ENCODE measurements around the gene SHISAL1.

The SHISAL1 gene

GRCh38 chr22:44199866-44200265 is 112.9 kb downstream of the SHISAL1 start:
- Histone ChIP-seq H3K4me3 (ENCODE audit: low read depth, low read length) (no peak overlapping the region), H3K4ac (ENCODE audit: low read depth, low read length) (no peak overlapping the region), H4K12ac (ENCODE audit: low read depth, low read length) (no peak overlapping the region), H2BK120ac (ENCODE audit: insufficient read depth, low read length, poor library complexity) (no peak overlapping the region), H3K4me1 (ENCODE audit: control insufficient read depth in 1 of 2, insufficient read depth in 2 of 2, low read length in 2 of 2) (no peaks in the 10 kb centered on the region), H3K14ac (ENCODE audit: low read length) (no peak overlapping the region), H3K9me3 (ENCODE audit: insufficient read depth, low read depth, low read length) (no peaks in the 10 kb centered on the region), H2AK5ac (ENCODE audit: low read length) (no peak overlapping the region), H4K8ac (ENCODE audit: low read depth, low read length) (no peak overlapping the region), H3K4me2 (ENCODE audit: low read length) (no peak overlapping the region), H4K91ac (ENCODE audit: low read depth, low read length) (no peak overlapping the region), H3K79me1 (ENCODE audit: low read length) (no peaks in the 10 kb centered on the region), H3K27me3 (ENCODE audit: insufficient read depth, low read length) (no peaks in the 10 kb centered on the region), H3K9ac (ENCODE audit: low read length) (no peak overlapping the region), H2BK12ac (ENCODE audit: low read length) (no peak overlapping the region), H3K18ac (ENCODE audit: low read length) (no peak overlapping the region), H3K23ac (ENCODE audit: low read length) (no peak overlapping the region), H3K36me3 (ENCODE audit: control insufficient read depth in 1 of 2, insufficient read depth in 2 of 2, low read length in 2 of 2) (no peaks in the 10 kb centered on the region), H2AFZ (ENCODE audit: insufficient read depth, low read length, poor library complexity) (no peak overlapping the region), H3K27ac (ENCODE audit: low read depth, low read length) (no peak overlapping the region), H2BK5ac (ENCODE audit: low read depth, low read length, poor library complexity) (no peak overlapping the region), H3K79me2 (ENCODE audit: control insufficient read depth, insufficient read depth, low read length, poor library complexity) (no peaks in the 10 kb centered on the region)
- no CpG with 5 or more reads among the region's 5 CpGs for WGBS (ENCODE audit: extremely low coverage, insufficient coverage, insufficient read length)
- no peak for DNase-seq

- no CpG with 5 or more reads among the region's 2 CpGs for WGBS (ENCODE audit: extremely low coverage, insufficient coverage, insufficient read length)
- H4K12ac ChIP-seq (ENCODE audit: low read depth, low read length): no peak overlapping the region
Measured at GRCh38 chr22:44199164-44199563, 113.6 kb downstream of the SHISAL1 start.

DNA sequence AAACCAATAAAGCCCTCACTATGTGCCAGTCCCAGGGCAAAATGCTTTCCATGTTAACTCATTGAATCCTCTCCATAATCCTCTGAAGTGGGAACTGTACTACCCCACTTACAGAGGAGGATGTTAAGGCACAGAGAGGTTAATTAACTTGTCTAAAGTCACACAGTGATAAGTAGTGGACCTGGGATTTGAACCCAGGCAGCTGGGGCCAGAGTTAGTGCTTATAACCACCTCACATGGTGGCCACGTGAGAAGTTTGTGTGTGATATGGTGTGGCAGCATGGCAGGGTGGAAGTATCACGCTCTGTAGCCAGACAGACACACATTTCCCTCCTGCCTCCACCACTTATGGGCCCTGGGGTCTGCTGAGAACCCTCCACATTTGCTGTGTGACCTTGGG is 115.5 kb downstream of the SHISAL1 start:
- Histone ChIP-seq H3K36me3 (ENCODE audit: control insufficient read depth in 1 of 2, insufficient read depth in 2 of 2, low read length in 2 of 2) (no peaks in the 10 kb centered on the region), H3K23ac (ENCODE audit: low read length) (no peak overlapping the region), H3K4me1 (ENCODE audit: control insufficient read depth in 1 of 2, insufficient read depth in 2 of 2, low read length in 2 of 2) (no peaks in the 10 kb centered on the region), H3K14ac (ENCODE audit: low read length) (no peak overlapping the region), H3K4me3 (ENCODE audit: low read depth, low read length) (no peak overlapping the region), H4K8ac (ENCODE audit: low read depth, low read length) (no peak overlapping the region), H3K27ac (ENCODE audit: low read depth, low read length) (no peak overlapping the region), H3K79me1 (ENCODE audit: low read length) (no peaks in the 10 kb centered on the region), H3K4me2 (ENCODE audit: low read length) (no peak overlapping the region), H2BK12ac (ENCODE audit: low read length) (no peak overlapping the region), H3K4ac (ENCODE audit: low read depth, low read length) (no peak overlapping the region), H4K12ac (ENCODE audit: low read depth, low read length) (no peak overlapping the region), H2AFZ (ENCODE audit: insufficient read depth, low read length, poor library complexity) (no peak overlapping the region), H2AK5ac (ENCODE audit: low read length) (no peak overlapping the region), H3K9ac (ENCODE audit: low read length) (no peak overlapping the region), H3K9me3 (ENCODE audit: insufficient read depth, low read depth, low read length) (peaks cover 6% of the 10 kb centered on the region), H3K79me2 (ENCODE audit: control insufficient read depth, insufficient read depth, low read length, poor library complexity) (no peaks in the 10 kb centered on the region), H3K27me3 (ENCODE audit: insufficient read depth, low read length) (no peaks in the 10 kb centered on the region), H2BK120ac (ENCODE audit: insufficient read depth, low read length, poor library complexity) (no peak overlapping the region), H3K18ac (ENCODE audit: low read length) (no peak overlapping the region), H4K91ac (ENCODE audit: low read depth, low read length) (no peak overlapping the region), H2BK5ac (ENCODE audit: low read depth, low read length, poor library complexity) (no peak overlapping the region)
- WGBS (ENCODE audit: extremely low coverage, insufficient coverage, insufficient read length): no CpG with 5 or more reads among the region's 2 CpGs
- DNase-seq: no peak

More at GRCh38 chr22:44199164-44199563, 113.6 kb downstream of the SHISAL1 start:
- Histone ChIP-seq H3K27me3 (ENCODE audit: insufficient read depth, low read length) (no peaks in the 10 kb centered on the region), H2AK5ac (ENCODE audit: low read length) (no peak overlapping the region), H2AFZ (ENCODE audit: insufficient read depth, low read length, poor library complexity) (no peak overlapping the region), H2BK5ac (ENCODE audit: low read depth, low read length, poor library complexity) (no peak overlapping the region), H3K79me1 (ENCODE audit: low read length) (no peaks in the 10 kb centered on the region), H3K9me3 (ENCODE audit: insufficient read depth, low read depth, low read length) (no peaks in the 10 kb centered on the region), H2BK12ac (ENCODE audit: low read length) (no peak overlapping the region), H3K4me3 (ENCODE audit: low read depth, low read length) (no peak overlapping the region), H2BK120ac (ENCODE audit: insufficient read depth, low read length, poor library complexity) (no peak overlapping the region), H3K36me3 (ENCODE audit: control insufficient read depth in 1 of 2, insufficient read depth in 2 of 2, low read length in 2 of 2) (no peaks in the 10 kb centered on the region), H3K4me1 (ENCODE audit: control insufficient read depth in 1 of 2, insufficient read depth in 2 of 2, low read length in 2 of 2) (no peaks in the 10 kb centered on the region), H3K4me2 (ENCODE audit: low read length) (no peak overlapping the region), H3K9ac (ENCODE audit: low read length) (no peak overlapping the region), H3K27ac (ENCODE audit: low read depth, low read length) (no peak overlapping the region), H3K4ac (ENCODE audit: low read depth, low read length) (no peak overlapping the region), H4K91ac (ENCODE audit: low read depth, low read length) (no peak overlapping the region), H3K23ac (ENCODE audit: low read length) (no peak overlapping the region), H4K8ac (ENCODE audit: low read depth, low read length) (no peak overlapping the region), H3K14ac (ENCODE audit: low read length) (no peak overlapping the region), H3K79me2 (ENCODE audit: control insufficient read depth, insufficient read depth, low read length, poor library complexity) (no peaks in the 10 kb centered on the region), H3K18ac (ENCODE audit: low read length) (no peak overlapping the region)
- no peak for DNase-seq

DNA sequence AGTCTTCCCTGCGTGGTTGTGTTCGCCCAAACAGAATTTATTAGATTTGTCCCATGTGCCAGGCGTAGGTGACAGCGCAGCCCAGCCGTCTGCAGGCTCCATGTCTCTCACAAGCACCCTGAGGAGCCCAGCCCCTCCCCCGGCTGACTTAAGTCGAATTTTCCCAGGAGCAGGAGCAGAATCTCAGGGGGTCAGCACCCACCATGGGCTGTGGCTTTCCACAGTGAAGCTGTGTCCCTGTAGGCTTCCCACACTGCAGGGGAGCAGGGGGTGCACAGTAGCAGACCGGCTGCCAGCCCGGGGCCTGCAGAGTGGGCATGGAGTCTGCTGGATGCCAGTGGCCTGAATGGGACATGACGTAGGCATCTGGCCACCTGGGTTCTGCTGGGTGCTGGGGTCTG is 116.0 kb downstream of the SHISAL1 start:
- Histone ChIP-seq H3K23ac (ENCODE audit: low read length) (no peak overlapping the region), H2AK5ac (ENCODE audit: low read length) (no peak overlapping the region), H3K4me3 (ENCODE audit: low read depth, low read length) (no peak overlapping the region), H2BK120ac (ENCODE audit: insufficient read depth, low read length, poor library complexity) (no peak overlapping the region), H2BK5ac (ENCODE audit: low read depth, low read length, poor library complexity) (no peak overlapping the region), H4K8ac (ENCODE audit: low read depth, low read length) (no peak overlapping the region), H4K12ac (ENCODE audit: low read depth, low read length) (no peak overlapping the region), H3K4me2 (ENCODE audit: low read length) (no peak overlapping the region), H3K18ac (ENCODE audit: low read length) (no peak overlapping the region), H3K4ac (ENCODE audit: low read depth, low read length) (no peak overlapping the region), H3K36me3 (ENCODE audit: control insufficient read depth in 1 of 2, insufficient read depth in 2 of 2, low read length in 2 of 2) (no peaks in the 10 kb centered on the region), H3K27me3 (ENCODE audit: insufficient read depth, low read length) (no peaks in the 10 kb centered on the region), H2AFZ (ENCODE audit: insufficient read depth, low read length, poor library complexity) (no peak overlapping the region), H3K14ac (ENCODE audit: low read length) (no peak overlapping the region), H3K9ac (ENCODE audit: low read length) (no peak overlapping the region), H3K79me2 (ENCODE audit: control insufficient read depth, insufficient read depth, low read length, poor library complexity) (no peaks in the 10 kb centered on the region), H2BK12ac (ENCODE audit: low read length) (no peak overlapping the region), H3K79me1 (ENCODE audit: low read length) (no peaks in the 10 kb centered on the region), H3K4me1 (ENCODE audit: control insufficient read depth in 1 of 2, insufficient read depth in 2 of 2, low read length in 2 of 2) (no peaks in the 10 kb centered on the region), H3K27ac (ENCODE audit: low read depth, low read length) (no peak overlapping the region), H3K9me3 (ENCODE audit: insufficient read depth, low read depth, low read length) (peaks cover 7% of the 10 kb centered on the region), H4K91ac (ENCODE audit: low read depth, low read length) (no peak overlapping the region)
- no peak for DNase-seq
- no CpG with 5 or more reads among the region's 10 CpGs for WGBS (ENCODE audit: extremely low coverage, insufficient coverage, insufficient read length)
